SJSA1 (cell line): ENCODE results near the gene CENATAC. TPM values are rescaled to one million over a fixed set of nuclear protein-coding genes. Genes with fewer than 3 reads are reported as not detected.
"Not testable (repeated sequence)": the region's sequence is repeated elsewhere in the genome, so short reads cannot be mapped to it uniquely, and the experiment has no call there.

Experiments
- DNase-seq, 2 experiments: peaks; one replicate each; pipeline ENCODE4 v3.0.0-alpha.2; 2015 to 2020; ENCODE audit warnings: low spot score in 2 of 2, low read depth in 1 of 2
- H3K27ac ChIP-seq: fragments of 250-450 bp; sonication (Bioruptor Pico); 2 replicates; pipeline ENCODE4 v1.5.1; 2020; ENCODE audit warnings: mild to moderate bottlenecking, moderate library complexity
- H3K27me3 ChIP-seq: fragments of 250-450 bp; sonication (Bioruptor Pico); replicated peaks from 2 replicates; pipeline ENCODE4 v1.5.1; 2020; ENCODE audit warnings: mild to moderate bottlenecking, moderate library complexity
- H3K36me3 ChIP-seq: fragments of 250-450 bp; sonication (Bioruptor Pico); 2 replicates; pipeline ENCODE4 v1.5.1; 2020; ENCODE audit warnings: mild to moderate bottlenecking
- H3K4me1 ChIP-seq: fragments of 250-450 bp; sonication (Bioruptor Pico); replicated peaks from 2 replicates; pipeline ENCODE4 v1.6.1; 2021; ENCODE audit warnings: mild to moderate bottlenecking
- H3K4me3 ChIP-seq: fragments of 250-450 bp; sonication (Bioruptor Pico); 2 replicates; pipeline ENCODE4 v1.5.1; 2020; ENCODE audit warnings: mild to moderate bottlenecking
- H3K9me3 ChIP-seq: fragments of 250-450 bp; sonication (Bioruptor Pico); replicated peaks from 2 replicates; pipeline ENCODE4 v1.5.1; 2020; ENCODE audit warnings: mild to moderate bottlenecking
- total RNA-seq: library from RNA; depleted of rRNA; stranded (reverse); fragments of >200 nt; shearing (Covaris generic); gene quantifications from 2 replicates; pipeline ENCODE4 v1.2.3, GENCODE V29; 2014; rRNA removed

The CENATAC gene, protein sequence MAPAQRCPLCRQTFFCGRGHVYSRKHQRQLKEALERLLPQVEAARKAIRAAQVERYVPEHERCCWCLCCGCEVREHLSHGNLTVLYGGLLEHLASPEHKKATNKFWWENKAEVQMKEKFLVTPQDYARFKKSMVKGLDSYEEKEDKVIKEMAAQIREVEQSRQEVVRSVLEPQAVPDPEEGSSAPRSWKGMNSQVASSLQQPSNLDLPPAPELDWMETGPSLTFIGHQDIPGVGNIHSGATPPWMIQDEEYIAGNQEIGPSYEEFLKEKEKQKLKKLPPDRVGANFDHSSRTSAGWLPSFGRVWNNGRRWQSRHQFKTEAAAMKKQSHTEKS
- 13.5 and 17.0 TPM in 2 replicates for total RNA-seq

- Histone ChIP-seq H3K27ac (peak within 1 kb of the TSS; percentile 81), H3K36me3 (peaks cover 22% of the 10 kb centered on the region), H3K4me1 (peaks cover 17% of the 10 kb centered on the region), H3K27me3 (no peaks in the 10 kb centered on the region), H3K4me3 (peak within 1 kb of the TSS; percentile 66), H3K9me3 (no peaks in the 10 kb centered on the region)
- DNase-seq: peak; percentile 75 to 78
Measured at GRCh38 chr11:118997627-118998387, at the start of gene CENATAC. Gene CENATAC (plus strand): TSS chr11:118998138. CDS start chr11:118998198, 60 bp downstream.

- Histone ChIP-seq H3K27ac (no peak overlapping the region), H3K4me3 (no peak overlapping the region), H3K9me3 (no peaks in the 10 kb centered on the region), H3K4me1 (no peaks in the 10 kb centered on the region), H3K36me3 (no peaks in the 10 kb centered on the region), H3K27me3 (no peaks in the 10 kb centered on the region)
- no peak for DNase-seq
Measured at GRCh38 chr11:118953265-118953664, 44.7 kb upstream of the CENATAC start.

DNA sequence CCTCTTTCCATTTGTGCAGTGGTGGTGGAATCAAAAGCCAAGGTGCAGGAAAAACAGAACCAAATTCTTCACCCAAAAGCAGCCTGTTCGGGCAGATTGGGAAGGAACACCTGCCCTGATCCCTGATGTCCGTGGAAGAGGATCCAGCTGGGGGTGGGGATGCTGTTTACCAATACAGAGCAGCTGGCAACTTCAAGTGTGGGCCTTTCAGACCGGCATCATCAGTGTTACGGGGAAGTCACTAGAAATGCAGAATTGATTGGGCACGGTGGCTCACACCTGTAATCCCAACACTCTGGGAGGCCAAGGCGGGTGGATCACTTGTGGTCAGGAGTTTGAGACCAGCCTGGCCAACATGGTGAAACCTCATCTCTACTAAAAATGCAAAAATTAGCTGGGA lies 44.0 kb upstream of the CENATAC start:
- not testable (repeated sequence) for H3K36me3 ChIP-seq, H3K9me3 ChIP-seq, H3K4me3 ChIP-seq, H3K27ac ChIP-seq, H3K27me3 ChIP-seq, H3K4me1 ChIP-seq, DNase-seq

DNA sequence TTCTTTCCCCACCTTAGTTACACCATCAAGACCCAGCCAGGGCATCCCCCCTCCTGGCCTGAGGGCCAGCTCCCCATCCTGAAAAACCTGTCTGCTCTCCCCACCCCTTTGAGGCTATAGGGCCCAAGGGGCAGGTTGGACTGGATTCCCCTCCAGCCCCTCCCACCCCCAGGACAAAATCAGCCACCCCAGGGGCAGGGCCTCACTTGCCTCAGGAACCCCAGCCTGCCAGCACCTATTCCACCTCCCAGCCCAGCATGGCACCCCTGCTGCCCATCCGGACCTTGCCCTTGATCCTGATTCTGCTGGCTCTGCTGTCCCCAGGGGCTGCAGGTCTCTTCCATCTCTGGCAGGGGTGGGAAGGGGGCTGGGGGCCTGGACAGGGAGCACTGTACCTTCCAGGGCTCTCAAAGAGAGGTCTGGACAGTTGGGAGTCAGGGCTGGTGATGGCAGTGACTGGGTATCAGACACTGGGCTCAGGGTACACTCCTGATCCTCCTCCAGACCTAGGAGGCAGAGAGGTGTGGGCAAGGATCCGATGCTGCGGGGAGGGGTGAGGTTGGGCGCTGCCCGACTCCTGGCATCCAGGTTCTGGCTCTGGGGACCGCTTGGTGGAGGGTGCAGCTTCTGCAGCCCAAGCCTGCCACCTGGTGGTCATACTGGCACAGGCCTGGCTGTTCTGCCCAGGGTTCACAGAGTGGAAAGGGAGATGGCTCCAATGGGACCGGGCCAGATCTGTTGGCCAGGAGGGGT lies 41.7 kb upstream of the CENATAC start, which contains the start of gene UPK2:
UPK2 (plus strand) TSS at position 205 of the 753 bp plus-strand sequence; CDS start at position 258, 53 bp downstream.
- H3K4me1 ChIP-seq: no peaks in the 10 kb centered on the region
- DNase-seq: peak; percentile 45 to 74
- no peak within 1 kb of the TSS for H3K27ac ChIP-seq
- H3K4me3 ChIP-seq: no peak within 1 kb of the TSS
- H3K9me3 ChIP-seq: no peaks in the 10 kb centered on the region
- no peaks in the 10 kb centered on the region for H3K36me3 ChIP-seq
- H3K27me3 ChIP-seq: no peaks in the 10 kb centered on the region

DNA sequence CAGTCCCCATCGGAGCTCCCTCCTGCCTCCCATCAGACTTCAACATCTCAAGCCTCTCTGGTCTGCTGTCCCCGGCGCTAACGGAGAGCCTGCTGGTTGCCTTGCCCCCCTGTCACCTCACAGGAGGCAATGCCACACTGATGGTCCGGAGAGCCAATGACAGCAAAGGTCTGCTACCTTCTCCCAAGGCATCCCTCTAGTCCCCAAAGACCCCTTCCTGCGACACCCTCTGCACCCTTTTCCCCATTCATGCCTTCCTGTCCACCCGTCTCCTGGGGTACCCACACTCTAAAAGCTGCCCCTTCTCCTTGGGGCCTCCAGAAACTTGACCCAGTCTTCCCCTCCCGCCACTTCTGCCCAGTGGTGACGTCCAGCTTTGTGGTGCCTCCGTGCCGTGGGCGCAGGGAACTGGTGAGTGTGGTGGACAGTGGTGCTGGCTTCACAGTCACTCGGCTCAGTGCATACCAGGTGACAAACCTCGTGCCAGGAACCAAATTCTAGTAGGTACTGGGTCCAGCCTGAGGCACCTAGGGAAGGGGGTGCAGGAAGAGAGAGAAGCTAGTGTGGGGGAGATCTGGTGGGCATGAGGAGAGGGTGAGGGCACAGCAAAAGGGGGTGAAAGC lies 41.0 kb upstream of the CENATAC start:
- Histone ChIP-seq H3K4me3 (no peak overlapping the region), H3K27me3 (no peaks in the 10 kb centered on the region), H3K4me1 (no peaks in the 10 kb centered on the region), H3K36me3 (no peaks in the 10 kb centered on the region), H3K9me3 (no peaks in the 10 kb centered on the region), H3K27ac (no peak overlapping the region)
- DNase-seq: no peak

GRCh38 chr11:118957549-118957948 lies 40.4 kb upstream of the CENATAC start:
- Histone ChIP-seq H3K27me3 (no peaks in the 10 kb centered on the region), H3K36me3 (no peaks in the 10 kb centered on the region), H3K9me3 (no peaks in the 10 kb centered on the region), H3K4me1 (no peaks in the 10 kb centered on the region), H3K4me3 (no peak overlapping the region), H3K27ac (no peak overlapping the region)
- DNase-seq: no peak

GRCh38 chr11:118957968-118958367 lies 40.0 kb upstream of the CENATAC start:
- H3K27me3 ChIP-seq: no peaks in the 10 kb centered on the region
- H3K9me3 ChIP-seq: no peaks in the 10 kb centered on the region
- DNase-seq: no peak
- no peaks in the 10 kb centered on the region for H3K36me3 ChIP-seq
- H3K4me1 ChIP-seq: no peaks in the 10 kb centered on the region
- no peak overlapping the region for H3K27ac ChIP-seq
- H3K4me3 ChIP-seq: no peak overlapping the region

DNA sequence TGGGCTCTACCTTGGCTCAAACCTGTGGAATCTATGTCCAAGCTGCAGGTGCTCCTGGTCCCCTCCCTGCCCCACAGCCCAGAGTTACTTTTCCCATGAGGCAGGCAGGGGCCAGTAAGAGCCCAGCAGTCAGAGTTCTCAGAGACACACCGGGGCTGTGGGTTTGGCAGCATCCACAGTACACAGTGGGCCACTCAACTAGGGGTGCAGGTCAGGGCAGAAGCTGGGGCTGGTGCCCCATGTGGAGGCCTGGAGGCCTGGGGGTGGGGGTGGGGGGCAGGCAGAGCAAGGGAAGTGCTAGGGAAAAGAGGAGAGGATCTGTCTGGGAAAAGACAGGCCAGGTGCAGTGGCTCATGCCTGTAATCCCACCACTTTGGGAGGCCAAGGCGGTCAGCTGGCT lies 39.4 kb upstream of the CENATAC start:
- Histone ChIP-seq H3K4me3 (no peak overlapping the region), H3K27me3 (no peaks in the 10 kb centered on the region), H3K36me3 (no peaks in the 10 kb centered on the region), H3K27ac (no peak overlapping the region), H3K4me1 (no peaks in the 10 kb centered on the region), H3K9me3 (no peaks in the 10 kb centered on the region)
- no peak for DNase-seq

DNA sequence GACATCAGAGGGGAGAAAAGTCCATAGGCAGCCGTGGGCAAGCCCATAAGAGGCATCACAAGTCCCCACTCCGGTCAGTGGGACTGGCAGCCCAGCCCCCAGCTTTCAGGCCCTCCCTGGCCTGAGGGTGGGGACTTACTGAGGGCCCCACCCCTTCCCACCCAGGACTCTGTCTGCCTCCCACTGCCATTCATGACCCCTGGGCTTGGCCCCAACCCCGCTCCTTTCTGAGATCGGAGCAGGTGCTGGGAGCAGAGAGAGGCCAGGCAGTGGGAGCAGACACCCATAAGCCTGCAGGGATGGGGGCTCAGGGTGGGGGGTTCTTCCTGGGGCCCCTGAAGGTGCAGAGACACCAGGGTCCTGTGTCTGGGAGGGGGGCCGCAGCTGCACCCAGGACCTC lies 36.7 kb upstream of the CENATAC start:
- no peaks in the 10 kb centered on the region for H3K4me1 ChIP-seq
- H3K4me3 ChIP-seq: no peak overlapping the region
- no peak overlapping the region for H3K27ac ChIP-seq
- no peak for DNase-seq
- no peaks in the 10 kb centered on the region for H3K36me3 ChIP-seq
- no peaks in the 10 kb centered on the region for H3K9me3 ChIP-seq
- H3K27me3 ChIP-seq: no peaks in the 10 kb centered on the region

- no peaks in the 10 kb centered on the region for H3K9me3 ChIP-seq
Measured at GRCh38 chr11:118961591-118961990, 36.3 kb upstream of the CENATAC start.

DNA sequence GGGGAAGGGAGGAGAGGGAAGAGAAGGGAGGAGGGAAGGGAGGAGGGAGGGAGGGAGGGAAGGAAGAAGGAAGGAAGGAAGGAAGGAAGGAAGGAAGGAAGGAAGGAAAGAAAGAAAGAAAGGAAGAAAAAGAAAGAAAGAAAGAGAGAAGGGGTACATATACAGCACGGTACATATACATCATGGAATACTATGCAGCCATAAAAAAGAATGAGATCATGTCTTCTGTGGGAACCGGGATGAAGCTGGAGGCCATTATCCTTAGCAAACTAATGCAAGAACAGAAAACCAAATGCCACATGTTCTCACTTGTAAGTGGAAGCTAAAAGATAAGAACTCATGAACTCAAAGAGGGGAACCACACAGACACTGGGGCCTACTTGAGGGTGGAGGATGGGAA lies 28.4 kb upstream of the CENATAC start:
- H3K27me3 ChIP-seq, H3K27ac ChIP-seq, H3K4me1 ChIP-seq, H3K9me3 ChIP-seq, H3K4me3 ChIP-seq, DNase-seq, H3K36me3 ChIP-seq: not testable (repeated sequence)

More at GRCh38 chr11:118961591-118961990, 36.3 kb upstream of the CENATAC start:
- Histone ChIP-seq H3K4me1 (no peaks in the 10 kb centered on the region), H3K27ac (no peak overlapping the region), H3K27me3 (no peaks in the 10 kb centered on the region), H3K4me3 (no peak overlapping the region), H3K36me3 (no peaks in the 10 kb centered on the region)
- DNase-seq: no peak

DNA sequence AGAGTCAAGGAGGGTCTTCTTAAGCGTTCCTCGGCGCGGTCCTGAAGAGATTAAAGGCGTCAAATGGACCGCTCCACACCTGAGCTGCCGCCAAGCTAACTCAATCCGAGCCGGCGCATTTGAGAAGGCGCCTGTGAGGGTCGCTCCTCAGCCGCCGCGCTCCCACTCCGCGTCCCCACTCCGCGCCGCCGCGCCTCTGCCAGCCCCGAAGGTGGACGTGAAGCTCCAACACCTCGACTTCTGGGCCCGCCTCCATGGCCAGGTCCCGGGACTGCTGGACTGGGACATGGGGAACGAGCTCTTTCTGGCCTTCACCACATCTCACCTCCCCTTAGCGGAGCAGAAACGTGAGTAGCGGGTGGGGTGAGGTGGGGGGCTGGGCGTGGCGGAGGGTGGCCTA lies 26.3 kb upstream of the CENATAC start, which contains the start of gene FOXR1:
FOXR1 (plus strand) TSS at position 116 of the 400 bp plus-strand sequence; CDS start at position 287, 171 bp downstream.
- Histone ChIP-seq H3K36me3 (no peaks in the 10 kb centered on the region), H3K9me3 (no peaks in the 10 kb centered on the region), H3K27me3 (no peaks in the 10 kb centered on the region), H3K4me1 (no peaks in the 10 kb centered on the region), H3K4me3 (no peak within 1 kb of the TSS), H3K27ac (no peak within 1 kb of the TSS)
- DNase-seq: no peak

GRCh38 chr11:118973985-118974384 lies 24.0 kb upstream of the CENATAC start:
- DNase-seq: no peak
- Histone ChIP-seq H3K27me3 (no peaks in the 10 kb centered on the region), H3K4me1 (no peaks in the 10 kb centered on the region)

More at GRCh38 chr11:118973985-118974384, 24.0 kb upstream of the CENATAC start:
- Histone ChIP-seq H3K9me3 (no peaks in the 10 kb centered on the region), H3K4me3 (no peak overlapping the region), H3K36me3 (no peaks in the 10 kb centered on the region), H3K27ac (no peak overlapping the region)
